DND-41 (cell line): ENCODE results near the gene PHRF1.

ENCODE experiments used
- ATAC-seq: fragments of 200-7000 bp; cut with Tn5 transposase; 3 replicates; pipeline ENCODE4 v1.9.1; 2021; ENCODE audit warnings: low read depth; ENCODE audit not compliant: insufficient read depth
- DNase-seq: peaks from one replicate; pipeline ENCODE4 v3.0.0-alpha.2; 2020
- H2AFZ ChIP-seq: 2 replicates; pipeline ENCODE4 v1.6.0; 2012; ENCODE audit warnings: low read depth, low read length
- H3K27ac ChIP-seq: 2 replicates; pipeline ENCODE4 v1.5.1; 2012; ENCODE audit warnings: low read length, inconsistent platforms
- H3K27me3 ChIP-seq: fragments of 200-600 bp; sonication (generic); 2 replicates; pipeline ENCODE4 v1.6.0; 2012; ENCODE audit warnings: low read length, mild to moderate bottlenecking, inconsistent platforms; ENCODE audit not compliant: insufficient read depth, poor library complexity
- H3K36me3 ChIP-seq: 2 replicates; pipeline ENCODE4 v1.5.1; 2012; ENCODE audit warnings: low read length, inconsistent platforms; ENCODE audit not compliant: insufficient read depth
- H3K4me1 ChIP-seq: 2 replicates; pipeline ENCODE4 v1.5.1; 2012; ENCODE audit warnings: mild to moderate bottlenecking, low read length; ENCODE audit not compliant: insufficient read depth
- H3K4me2 ChIP-seq: 2 replicates; pipeline ENCODE4 v1.6.0; 2012; ENCODE audit warnings: mild to moderate bottlenecking, moderate library complexity, low read length, inconsistent platforms; ENCODE audit not compliant: insufficient read depth
- H3K4me3 ChIP-seq, 2 experiments: fragments of 200-600 bp in 1 of 2; shearing (Covaris generic) in 1 of 2; 2 replicates each; pipeline ENCODE4 v1.5.1; 2012 to 2016; ENCODE audit warnings: inconsistent platforms in 2 of 2, low read length in 2 of 2, mild to moderate bottlenecking in 2 of 2, low read depth in 1 of 2, moderate library complexity in 1 of 2
- H3K79me2 ChIP-seq: 2 replicates; pipeline ENCODE4 v1.6.0; 2012; ENCODE audit warnings: low read length, inconsistent platforms; ENCODE audit not compliant: insufficient read depth
- H3K9ac ChIP-seq: 2 replicates; pipeline ENCODE4 v1.6.0; 2012; ENCODE audit warnings: low read depth, mild to moderate bottlenecking, inconsistent platforms, low read length, moderate library complexity
- H3K9me3 ChIP-seq: 2 replicates; pipeline ENCODE4 v1.5.1; 2012; ENCODE audit warnings: low read length, moderate library complexity, mild to moderate bottlenecking, inconsistent platforms; ENCODE audit not compliant: insufficient read depth, severe bottlenecking
- H4K20me1 ChIP-seq: 2 replicates; pipeline ENCODE4 v1.6.0; 2012; ENCODE audit warnings: low read length; ENCODE audit not compliant: insufficient read depth
- EZH2 ChIP-seq: IDR thresholded peaks from 3 replicates; pipeline ENCODE4 v1.6.1; 2012; ENCODE audit warnings: borderline replicate concordance, low read depth, mild to moderate bottlenecking, moderate library complexity, low read length, inconsistent platforms; ENCODE audit not compliant: severe bottlenecking
- TF ChIP-seq, protein P1 (sequence below): IDR thresholded peaks from 2 replicates; pipeline ENCODE4 v1.5.1; 2012; ENCODE audit warnings: borderline replicate concordance, low read length, moderate library complexity, mild to moderate bottlenecking; ENCODE audit not compliant: poor library complexity, severe bottlenecking; ENCODE audit errors: extremely low read depth

The PHRF1 gene

DNA sequence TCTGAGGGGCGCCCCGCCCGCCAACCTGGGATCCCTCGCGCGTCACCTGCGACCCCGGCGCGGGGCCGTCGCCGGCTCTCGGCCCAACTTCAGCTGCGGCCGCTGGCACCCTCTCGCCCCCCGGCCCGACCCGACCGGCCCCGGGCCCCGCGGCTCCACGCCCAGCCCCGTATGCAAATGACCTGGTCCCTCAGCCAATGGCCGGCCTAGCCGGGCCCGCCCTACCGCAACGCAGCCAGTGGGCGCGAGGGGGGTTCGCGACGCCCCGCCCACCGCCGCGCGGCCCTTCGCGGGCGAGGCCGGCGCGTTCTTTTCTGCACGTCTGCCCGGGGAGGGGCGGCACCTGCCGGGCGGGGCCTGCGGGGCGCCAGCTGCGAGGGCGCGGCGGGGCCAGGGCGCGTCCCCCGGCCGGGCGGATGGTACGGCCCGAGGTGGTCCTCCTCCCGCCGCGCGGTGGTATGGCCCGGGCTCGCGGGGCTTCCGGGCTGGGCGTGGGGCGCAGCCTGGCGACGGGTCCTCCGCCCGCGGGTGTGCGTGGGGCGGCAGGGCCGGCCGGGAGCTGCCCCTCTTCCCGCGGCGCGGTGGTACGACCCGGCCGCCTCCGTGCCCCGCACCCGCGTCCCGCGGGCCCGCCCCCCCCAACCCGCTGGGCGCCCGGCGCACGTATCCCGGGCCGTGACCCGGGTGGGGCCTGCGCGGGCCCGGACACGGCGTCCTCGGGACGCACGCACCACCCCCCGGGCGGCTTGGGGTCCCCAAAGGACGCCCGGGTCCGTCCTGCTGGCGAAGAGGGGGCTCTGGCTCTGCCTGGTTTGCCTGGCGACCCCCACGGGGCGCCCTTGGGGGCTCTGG, 7.7 kb upstream of the PHRF1 start:
- no peak for TF ChIP-seq EZH2
- TF ChIP-seq, protein P1, sequence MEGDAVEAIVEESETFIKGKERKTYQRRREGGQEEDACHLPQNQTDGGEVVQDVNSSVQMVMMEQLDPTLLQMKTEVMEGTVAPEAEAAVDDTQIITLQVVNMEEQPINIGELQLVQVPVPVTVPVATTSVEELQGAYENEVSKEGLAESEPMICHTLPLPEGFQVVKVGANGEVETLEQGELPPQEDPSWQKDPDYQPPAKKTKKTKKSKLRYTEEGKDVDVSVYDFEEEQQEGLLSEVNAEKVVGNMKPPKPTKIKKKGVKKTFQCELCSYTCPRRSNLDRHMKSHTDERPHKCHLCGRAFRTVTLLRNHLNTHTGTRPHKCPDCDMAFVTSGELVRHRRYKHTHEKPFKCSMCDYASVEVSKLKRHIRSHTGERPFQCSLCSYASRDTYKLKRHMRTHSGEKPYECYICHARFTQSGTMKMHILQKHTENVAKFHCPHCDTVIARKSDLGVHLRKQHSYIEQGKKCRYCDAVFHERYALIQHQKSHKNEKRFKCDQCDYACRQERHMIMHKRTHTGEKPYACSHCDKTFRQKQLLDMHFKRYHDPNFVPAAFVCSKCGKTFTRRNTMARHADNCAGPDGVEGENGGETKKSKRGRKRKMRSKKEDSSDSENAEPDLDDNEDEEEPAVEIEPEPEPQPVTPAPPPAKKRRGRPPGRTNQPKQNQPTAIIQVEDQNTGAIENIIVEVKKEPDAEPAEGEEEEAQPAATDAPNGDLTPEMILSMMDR = no peak
- Histone ChIP-seq H3K4me1 (peaks cover 34% of the 10 kb centered on the region), H3K36me3 (peaks cover 30% of the 10 kb centered on the region), H3K4me3 (peak overlapping the region; percentile 59 to 76), H3K27ac (peak overlapping the region; percentile 64), H3K4me2 (peak overlapping the region; percentile 88), H3K9me3 (no peaks in the 10 kb centered on the region), H3K9ac (peak overlapping the region; percentile 96), H4K20me1 (peaks cover 21% of the 10 kb centered on the region), H3K27me3 (no peaks in the 10 kb centered on the region), H3K79me2 (peaks cover 13% of the 10 kb centered on the region; the same call in 1 of the 2 replicates), H2AFZ (peak overlapping the region; percentile 70; the same call in 1 of the 2 replicates)
- ATAC-seq (peak; percentile 93), DNase-seq (peak; percentile 97)

DNA sequence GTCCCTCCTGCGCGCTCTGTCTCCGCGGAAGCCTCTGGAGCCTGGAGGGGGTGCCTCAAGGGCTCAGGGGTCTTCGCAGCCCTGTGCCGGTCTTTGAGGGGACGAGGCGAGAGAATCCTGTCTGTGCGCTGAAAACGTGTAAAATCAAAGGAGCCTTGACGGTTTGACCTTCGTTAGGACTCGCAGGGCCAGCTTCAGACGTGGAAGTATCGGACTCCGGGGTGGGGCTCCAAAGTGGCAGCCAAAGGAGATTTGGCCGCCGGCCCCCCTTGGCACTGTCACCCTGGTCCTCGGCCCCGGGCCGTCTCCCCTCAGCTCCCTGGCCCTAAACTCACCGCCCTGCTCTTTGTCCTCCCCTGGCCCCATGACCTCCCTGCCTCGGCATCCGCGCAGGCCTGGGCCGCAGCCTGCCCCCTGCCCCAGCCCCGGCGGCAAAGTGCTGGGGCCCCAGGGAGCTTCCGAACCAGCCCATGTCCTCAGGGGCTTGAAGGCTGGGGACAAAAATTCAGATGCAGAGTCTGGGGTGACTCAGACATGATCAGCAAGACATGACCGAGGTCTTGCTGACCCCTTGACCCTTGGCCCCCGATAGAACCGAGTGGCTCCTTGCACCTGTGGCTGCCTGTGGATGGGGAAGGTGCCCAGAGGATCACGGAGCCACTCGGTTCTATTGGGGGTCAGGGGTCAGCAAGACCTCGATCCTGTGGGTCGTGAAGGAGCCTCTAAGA, 6.9 kb upstream of the PHRF1 start:
- Histone ChIP-seq H3K4me3 (peak overlapping the region; percentile 59 to 76), H3K4me2 (peak overlapping the region; percentile 88), H3K79me2 (peaks cover 13% of the 10 kb centered on the region; the same call in 1 of the 2 replicates), H3K4me1 (peaks cover 34% of the 10 kb centered on the region), H3K9me3 (no peaks in the 10 kb centered on the region), H2AFZ (peak overlapping the region; percentile 70; the same call in 1 of the 2 replicates), H3K9ac (peak overlapping the region; percentile 96), H4K20me1 (peaks cover 14% of the 10 kb centered on the region), H3K36me3 (peaks cover 25% of the 10 kb centered on the region; the same call in 1 of the 2 replicates), H3K27ac (peak overlapping the region; percentile 64), H3K27me3 (no peaks in the 10 kb centered on the region)
- ATAC-seq (no peak), DNase-seq (no peak)
- TF ChIP-seq, protein P1 = no peak
- no peak for TF ChIP-seq EZH2

DNA sequence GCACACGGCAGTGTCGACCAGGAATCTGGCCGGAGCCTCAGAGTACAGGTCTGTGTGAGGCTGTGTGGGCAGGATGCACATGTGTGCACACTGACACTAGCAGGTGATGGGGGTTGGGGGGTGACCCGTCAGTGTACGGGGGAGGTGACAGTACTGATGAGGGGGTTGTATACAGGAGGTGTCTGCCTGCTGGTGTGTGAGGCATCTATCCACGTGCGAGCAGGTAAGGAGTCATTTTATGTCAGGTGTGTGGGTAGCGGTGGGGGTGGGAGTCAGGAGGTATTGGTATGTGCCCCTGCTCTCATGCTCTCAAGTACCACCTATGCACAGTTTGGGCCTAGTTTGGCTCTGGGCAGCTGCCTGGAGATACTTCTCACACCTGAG, 4.5 kb upstream of the PHRF1 start:
- H3K36me3 ChIP-seq = peaks cover 16% of the 10 kb centered on the region; the same call in 1 of the 2 replicates
- H3K27ac ChIP-seq = no peak overlapping the region
- peaks cover 14% of the 10 kb centered on the region for H3K79me2 ChIP-seq
- H3K4me2 ChIP-seq = no peak overlapping the region
- H3K27me3 ChIP-seq = no peaks in the 10 kb centered on the region
- ATAC-seq = no peak
- peaks cover 7% of the 10 kb centered on the region for H4K20me1 ChIP-seq
- H2AFZ ChIP-seq = no peak overlapping the region
- no peak overlapping the region for H3K9ac ChIP-seq
- H3K4me3 ChIP-seq = no peak overlapping the region
- no peaks in the 10 kb centered on the region for H3K9me3 ChIP-seq
- TF ChIP-seq, protein P1 = no peak
- TF ChIP-seq EZH2 = no peak
- H3K4me1 ChIP-seq = peaks cover 35% of the 10 kb centered on the region
- DNase-seq = no peak
